ENCODE results near the gene COG5. TPM values are rescaled to one million over a fixed set of nuclear protein-coding genes. Genes with fewer than 3 reads are reported as not detected.

Gene COG5
- total RNA-seq, 2 experiments from 2014 or later: 29.2 to 30.7 TPM

DNA sequence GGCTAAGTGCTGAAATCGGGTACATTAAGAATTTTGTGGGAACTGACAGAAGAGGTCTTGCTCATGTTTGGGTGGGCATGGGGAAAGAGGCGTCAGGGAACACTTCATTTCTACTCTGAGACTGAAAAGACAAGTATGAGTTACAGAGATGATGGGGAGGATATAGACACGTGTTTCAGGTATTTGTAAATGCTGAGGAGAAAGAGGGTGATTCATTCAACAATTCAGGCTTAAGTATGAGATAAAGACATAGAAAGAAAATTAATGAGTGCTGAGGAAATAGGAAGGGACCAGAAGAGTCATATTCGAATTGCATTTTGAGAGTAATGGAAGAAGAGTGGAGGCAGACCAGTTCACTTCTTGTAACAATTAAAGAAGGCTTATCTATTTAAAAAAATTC, 251.3 kb downstream of the COG5 start:
- ChIA-PET CTCF (no interaction called here), POLR2A (no interaction called here)
- Mint-ChIP-seq H3K27me3 (no peaks in the 10 kb centered on the region), H3K4me1 (no peaks in the 10 kb centered on the region), H3K36me3 (ENCODE audit: low read depth) (peaks cover 4% of the 10 kb centered on the region), H3K9me3 (no peaks in the 10 kb centered on the region), H3K4me3 (no peak overlapping the region), H3K27ac (no peak overlapping the region)
- DNase-seq: no peak

DNA sequence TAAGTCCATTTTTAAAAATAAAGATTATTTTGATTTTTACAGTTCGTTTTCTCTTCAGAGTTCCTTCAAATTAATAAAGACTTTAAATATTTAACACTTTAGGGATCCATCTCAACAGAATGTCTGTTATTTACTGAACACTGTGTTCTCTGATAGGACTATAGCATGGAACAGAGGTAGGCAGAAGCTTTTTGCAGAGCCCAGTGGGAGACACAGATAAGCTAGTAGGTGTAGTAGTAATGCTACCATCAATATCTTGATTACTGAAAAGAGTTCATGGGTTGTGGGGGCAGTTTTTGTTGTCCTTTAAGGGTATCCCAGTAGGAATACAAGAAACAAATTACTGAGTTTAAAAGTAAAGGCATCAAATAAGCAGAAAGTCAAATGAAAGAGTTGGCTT, 254.4 kb downstream of the COG5 start:
- no peak overlapping the region for H3K4me3 Mint-ChIP-seq
- POLR2A ChIA-PET: no interaction called here

DNA sequence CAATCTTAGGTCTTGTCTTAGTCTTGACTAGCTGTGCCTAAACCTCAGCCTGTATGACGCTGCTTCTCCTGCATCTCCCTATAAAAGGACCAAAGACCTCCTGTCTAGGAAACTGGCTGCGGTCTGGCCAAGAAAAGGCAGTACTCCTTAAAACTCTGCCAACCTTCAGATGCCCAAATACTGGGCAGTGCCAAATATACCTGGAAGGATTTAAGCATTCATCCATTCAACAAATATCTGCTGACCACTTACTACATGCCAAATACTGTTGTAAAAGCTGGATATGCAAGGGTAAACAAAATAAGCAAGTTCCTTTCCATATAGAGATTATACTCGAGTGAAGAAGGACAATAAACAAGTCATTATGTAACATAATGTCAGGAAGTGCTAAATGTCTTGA, 259.1 kb downstream of the COG5 start:
- H3K27me3 Mint-ChIP-seq: no peaks in the 10 kb centered on the region
- CTCF ChIA-PET: no interaction called here
- no peak overlapping the region for H3K4me3 Mint-ChIP-seq
- POLR2A ChIA-PET: no interaction called here
- no peak overlapping the region for H3K27ac Mint-ChIP-seq
- no peaks in the 10 kb centered on the region for H3K36me3 Mint-ChIP-seq (ENCODE audit: low read depth)
- no peak for DNase-seq
- no peaks in the 10 kb centered on the region for H3K9me3 Mint-ChIP-seq
- no peaks in the 10 kb centered on the region for H3K4me1 Mint-ChIP-seq

More for the DNA sequence above, 254.4 kb downstream of the COG5 start:
- Mint-ChIP-seq H3K27me3 (no peaks in the 10 kb centered on the region), H3K36me3 (ENCODE audit: low read depth) (no peaks in the 10 kb centered on the region), H3K27ac (no peak overlapping the region), H3K4me1 (no peaks in the 10 kb centered on the region), H3K9me3 (no peaks in the 10 kb centered on the region)
- no peak for DNase-seq
- CTCF ChIA-PET: no interaction called here

DNA sequence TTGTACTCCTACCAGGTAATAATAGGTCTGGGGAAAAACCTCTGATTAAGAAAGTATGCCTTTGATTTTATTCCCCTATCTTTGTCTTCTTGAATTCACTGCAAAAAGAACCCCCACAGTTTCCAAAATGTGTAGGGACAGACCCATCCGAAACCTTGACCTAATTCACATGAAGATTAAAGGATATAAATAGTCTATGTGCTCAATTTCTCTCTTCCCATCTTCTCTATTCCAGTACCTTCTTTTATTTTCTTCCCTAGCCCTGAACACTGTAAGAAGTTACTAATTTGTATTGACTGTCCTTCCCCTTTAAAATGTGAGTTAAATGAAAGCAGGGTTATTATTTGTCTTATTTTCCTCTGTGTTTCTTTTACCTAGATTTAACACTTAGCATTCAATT, 259.7 kb downstream of the COG5 start:
- POLR2A ChIA-PET: no interaction called here
- H3K4me1 Mint-ChIP-seq: no peaks in the 10 kb centered on the region
- H3K4me3 Mint-ChIP-seq: no peak overlapping the region
- no peaks in the 10 kb centered on the region for H3K36me3 Mint-ChIP-seq (ENCODE audit: low read depth)
- DNase-seq: no peak
- CTCF ChIA-PET: no interaction called here
- no peak overlapping the region for H3K27ac Mint-ChIP-seq
- H3K27me3 Mint-ChIP-seq: no peaks in the 10 kb centered on the region
- no peaks in the 10 kb centered on the region for H3K9me3 Mint-ChIP-seq

DNA sequence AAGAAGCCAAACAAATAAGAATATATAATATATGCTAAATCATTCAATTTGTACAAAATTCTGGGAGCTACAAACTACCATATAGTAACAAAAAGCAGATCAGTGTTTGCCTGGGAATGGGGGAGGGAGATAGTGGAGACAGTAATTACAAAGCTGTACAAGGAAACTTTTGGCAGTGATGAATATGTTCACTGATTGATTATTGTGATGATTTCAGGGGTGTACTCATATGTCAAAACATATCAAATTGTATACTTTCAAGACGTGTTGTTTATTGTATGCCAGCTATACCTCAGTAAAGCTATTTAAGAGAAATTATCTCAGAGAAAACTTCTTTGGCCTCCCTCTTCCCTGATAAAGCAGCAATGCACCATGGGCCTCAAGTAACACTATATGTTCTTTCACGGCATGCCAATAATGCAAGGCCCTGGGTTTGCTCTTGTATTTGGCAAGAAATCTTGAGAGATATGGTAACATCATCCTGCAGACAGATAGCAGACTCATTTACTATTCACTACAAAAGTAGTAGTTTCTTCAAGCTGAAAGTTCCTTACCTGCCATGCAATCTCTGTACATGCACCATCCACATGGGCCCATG, 261.4 kb downstream of the COG5 start:
- H3K4me1 Mint-ChIP-seq: no peaks in the 10 kb centered on the region

DNA sequence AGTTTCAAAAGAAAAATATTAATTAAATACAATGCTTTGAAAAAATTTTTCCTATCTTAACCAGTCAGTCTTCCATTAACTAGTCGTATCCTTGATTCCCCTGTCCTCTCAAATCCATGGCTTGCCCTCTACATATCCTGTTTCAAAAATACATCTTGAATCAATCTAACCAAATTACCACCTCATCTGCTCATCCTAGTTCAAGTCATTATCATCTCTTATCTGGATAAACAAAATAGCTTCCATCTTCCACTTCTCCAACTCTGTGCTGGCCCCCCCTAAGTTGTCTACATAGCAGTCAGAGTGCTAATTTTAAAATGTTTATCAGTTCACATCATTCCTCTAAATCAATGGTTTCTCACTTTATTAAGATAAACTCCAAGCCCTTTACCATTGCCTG, 269.5 kb downstream of the COG5 start:
- Mint-ChIP-seq H3K9me3 (no peaks in the 10 kb centered on the region), H3K4me1 (no peaks in the 10 kb centered on the region), H3K27ac (no peak overlapping the region), H3K4me3 (no peak overlapping the region), H3K27me3 (no peaks in the 10 kb centered on the region), H3K36me3 (ENCODE audit: low read depth) (peaks cover 8% of the 10 kb centered on the region)
- POLR2A ChIA-PET: no interaction called here
- no peak for DNase-seq
- CTCF ChIA-PET: interaction anchor here (0.5 kb wide), 1 partner anchor 978 kb away, joined by 3 read pairs; no protein-coding TSS in a partner anchor

More for the DNA sequence above, 261.4 kb downstream of the COG5 start:
- Mint-ChIP-seq H3K9me3 (no peaks in the 10 kb centered on the region), H3K36me3 (ENCODE audit: low read depth) (no peaks in the 10 kb centered on the region), H3K27me3 (no peaks in the 10 kb centered on the region), H3K27ac (no peak overlapping the region), H3K4me3 (no peak overlapping the region)
- no peak for DNase-seq
- ChIA-PET POLR2A (no interaction called here), CTCF (no interaction called here)

DNA sequence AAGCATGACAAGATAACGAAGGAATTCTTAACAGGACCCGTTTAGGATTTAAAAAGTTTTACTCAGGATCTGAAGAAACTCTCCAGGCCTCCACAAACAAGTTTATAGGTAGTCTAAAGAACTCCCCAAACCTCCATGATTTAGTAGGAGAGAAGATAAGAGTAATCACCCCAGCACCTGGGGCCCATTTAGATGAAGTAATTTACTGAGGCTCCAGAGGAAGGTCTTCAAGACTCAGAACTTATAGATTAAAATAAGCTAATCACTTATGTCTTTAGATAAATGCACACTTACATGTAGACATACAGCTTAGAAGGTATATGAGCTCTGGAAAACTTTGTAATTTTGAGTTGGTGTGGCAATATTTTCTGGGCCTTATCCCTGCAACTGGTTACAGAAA, 271.1 kb downstream of the COG5 start:
- no peaks in the 10 kb centered on the region for H3K9me3 Mint-ChIP-seq
- H3K4me1 Mint-ChIP-seq: no peaks in the 10 kb centered on the region
- CTCF ChIA-PET: interaction anchor here (1.4 kb wide), 1 partner anchor 313 kb away, joined by 3 read pairs; no protein-coding TSS in a partner anchor
- no peak overlapping the region for H3K4me3 Mint-ChIP-seq
- H3K36me3 Mint-ChIP-seq (ENCODE audit: low read depth): peaks cover 8% of the 10 kb centered on the region
- H3K27ac Mint-ChIP-seq: no peak overlapping the region
- no peaks in the 10 kb centered on the region for H3K27me3 Mint-ChIP-seq
- no peak for DNase-seq
- POLR2A ChIA-PET: no interaction called here

DNA sequence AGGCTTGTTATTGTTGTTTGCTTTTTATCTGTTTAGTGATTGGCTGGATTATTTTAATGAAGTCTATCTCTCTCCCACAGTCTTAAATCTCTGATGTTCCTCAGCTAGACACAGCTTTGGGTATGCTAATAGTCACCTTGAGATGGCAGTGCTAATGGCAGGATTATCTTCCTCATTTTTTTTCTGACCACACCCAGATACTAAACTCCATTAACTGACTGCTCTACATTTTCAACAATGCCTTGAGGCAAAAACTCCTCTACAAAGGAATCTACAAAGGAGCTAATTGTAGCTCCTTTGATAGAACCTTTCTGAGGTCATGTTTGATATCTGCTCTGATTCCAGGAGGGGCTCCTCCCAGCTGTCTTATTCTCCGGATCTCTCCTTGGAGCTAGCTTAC, 272.3 kb downstream of the COG5 start:
- Mint-ChIP-seq H3K4me1 (no peaks in the 10 kb centered on the region), H3K27ac (no peak overlapping the region), H3K36me3 (ENCODE audit: low read depth) (peaks cover 8% of the 10 kb centered on the region), H3K4me3 (no peak overlapping the region), H3K9me3 (no peaks in the 10 kb centered on the region), H3K27me3 (no peaks in the 10 kb centered on the region)
- ChIA-PET CTCF (no interaction called here), POLR2A (interaction anchor here (0.6 to 0.7 kb wide), 2 partner anchors 13 to 80 kb away, joined by 3 read pairs; no protein-coding TSS in a partner anchor)
- no peak for DNase-seq

DNA sequence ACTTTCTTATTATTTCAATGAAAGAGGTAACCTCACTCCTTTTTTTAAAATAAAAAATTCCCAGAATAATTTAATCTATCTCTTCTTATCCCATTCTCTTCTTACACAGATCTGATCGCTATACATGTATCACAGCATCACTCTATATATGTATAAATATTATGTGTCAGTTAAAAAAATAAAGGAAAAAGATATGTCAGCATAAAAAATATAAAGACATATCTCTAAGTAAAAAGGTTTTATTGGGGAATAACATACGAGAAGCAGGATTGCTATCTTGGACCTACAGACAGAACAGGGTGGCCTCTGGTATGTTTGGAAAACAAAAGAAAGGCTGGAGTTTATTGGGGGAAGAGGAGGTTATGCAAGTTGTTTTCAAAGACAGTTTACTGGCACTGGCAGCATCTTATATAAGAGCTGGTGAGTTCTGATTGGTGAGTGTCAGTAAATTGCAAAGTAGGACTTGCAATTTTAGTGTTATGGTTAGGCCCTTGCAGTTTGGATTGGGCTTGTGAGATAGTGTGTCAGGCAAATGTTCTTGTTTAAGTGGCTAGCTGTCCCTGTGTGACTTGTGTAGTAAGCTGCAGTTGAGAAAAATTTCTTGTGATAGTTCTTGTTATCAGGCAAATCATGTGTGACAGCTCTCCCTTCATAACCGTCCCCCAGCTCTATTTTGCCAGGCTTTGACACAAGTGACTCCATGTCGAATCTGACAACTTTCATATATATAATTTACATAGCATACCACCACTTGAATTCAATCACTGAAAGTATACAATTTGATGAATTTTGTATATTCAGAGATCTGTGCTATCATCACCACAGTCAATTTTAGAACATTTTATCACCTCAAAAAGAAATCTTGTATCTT, 276.7 kb downstream of the COG5 start:
- Mint-ChIP-seq H3K9me3 (no peaks in the 10 kb centered on the region), H3K27me3 (no peaks in the 10 kb centered on the region)

DNA sequence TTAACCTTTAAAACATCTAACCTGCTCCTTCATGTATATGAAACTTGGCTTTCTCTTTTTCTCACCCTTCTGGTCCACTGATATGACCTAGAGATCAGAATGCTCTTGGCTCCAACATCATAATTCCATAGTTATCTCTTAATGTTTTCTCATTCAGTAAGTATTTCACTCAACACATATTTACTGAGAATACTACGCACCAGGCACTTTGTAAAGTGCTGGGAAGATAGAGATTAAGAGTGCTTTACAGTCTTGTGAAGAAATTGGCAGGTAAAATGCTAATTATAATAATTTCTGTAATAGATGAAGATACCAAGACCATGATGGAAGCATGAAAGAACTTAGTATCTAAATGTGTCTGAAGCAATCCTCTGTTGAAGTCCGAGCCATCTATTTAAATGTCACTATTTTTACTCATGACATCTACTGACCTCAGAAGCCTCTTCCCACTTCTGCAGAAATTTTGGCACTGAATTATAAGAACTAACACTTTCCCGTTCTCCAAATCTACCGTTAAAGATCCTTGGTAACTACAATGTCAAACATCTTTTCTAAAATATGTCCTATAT, 278.7 kb downstream of the COG5 start:
- Mint-ChIP-seq H3K27ac (no peak overlapping the region), H3K27me3 (no peaks in the 10 kb centered on the region), H3K36me3 (ENCODE audit: low read depth) (peaks cover 2% of the 10 kb centered on the region), H3K9me3 (no peaks in the 10 kb centered on the region), H3K4me3 (no peak overlapping the region), H3K4me1 (no peaks in the 10 kb centered on the region)
- DNase-seq: no peak
- CTCF ChIA-PET: no interaction called here
- POLR2A ChIA-PET: no interaction called here

More for the DNA sequence above, 276.7 kb downstream of the COG5 start:
- Mint-ChIP-seq H3K27ac (no peak overlapping the region), H3K4me3 (no peak overlapping the region), H3K36me3 (ENCODE audit: low read depth) (peaks cover 7% of the 10 kb centered on the region), H3K4me1 (no peaks in the 10 kb centered on the region)
- DNase-seq: no peak
- POLR2A ChIA-PET: no interaction called here
- CTCF ChIA-PET: no interaction called here

DNA sequence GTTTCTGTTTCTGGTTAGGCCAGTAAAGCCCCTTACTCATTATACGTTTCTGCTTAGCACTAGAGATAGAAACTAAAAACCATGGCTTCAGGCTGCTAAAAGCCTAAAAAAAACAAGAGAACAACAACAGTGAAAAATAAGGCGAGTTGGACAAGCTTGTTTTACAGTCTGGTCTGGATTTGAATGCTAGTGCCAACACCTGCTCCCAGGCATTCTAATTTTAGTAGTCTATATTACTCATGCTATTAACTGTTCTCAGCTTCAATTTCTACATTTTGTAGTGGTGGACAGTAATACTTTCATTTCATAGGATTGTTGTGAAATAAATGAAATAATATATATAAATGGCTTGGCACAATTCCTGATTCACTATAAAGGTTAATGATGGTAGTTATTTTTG, 286.4 kb downstream of the COG5 start:
- no peak overlapping the region for H3K4me3 Mint-ChIP-seq
- H3K27me3 Mint-ChIP-seq: no peaks in the 10 kb centered on the region
- POLR2A ChIA-PET: no interaction called here
- no peaks in the 10 kb centered on the region for H3K4me1 Mint-ChIP-seq
- H3K36me3 Mint-ChIP-seq (ENCODE audit: low read depth): peaks cover 13% of the 10 kb centered on the region
- no peaks in the 10 kb centered on the region for H3K9me3 Mint-ChIP-seq
- CTCF ChIA-PET: no interaction called here
- H3K27ac Mint-ChIP-seq: no peak overlapping the region
- DNase-seq: no peak

DNA sequence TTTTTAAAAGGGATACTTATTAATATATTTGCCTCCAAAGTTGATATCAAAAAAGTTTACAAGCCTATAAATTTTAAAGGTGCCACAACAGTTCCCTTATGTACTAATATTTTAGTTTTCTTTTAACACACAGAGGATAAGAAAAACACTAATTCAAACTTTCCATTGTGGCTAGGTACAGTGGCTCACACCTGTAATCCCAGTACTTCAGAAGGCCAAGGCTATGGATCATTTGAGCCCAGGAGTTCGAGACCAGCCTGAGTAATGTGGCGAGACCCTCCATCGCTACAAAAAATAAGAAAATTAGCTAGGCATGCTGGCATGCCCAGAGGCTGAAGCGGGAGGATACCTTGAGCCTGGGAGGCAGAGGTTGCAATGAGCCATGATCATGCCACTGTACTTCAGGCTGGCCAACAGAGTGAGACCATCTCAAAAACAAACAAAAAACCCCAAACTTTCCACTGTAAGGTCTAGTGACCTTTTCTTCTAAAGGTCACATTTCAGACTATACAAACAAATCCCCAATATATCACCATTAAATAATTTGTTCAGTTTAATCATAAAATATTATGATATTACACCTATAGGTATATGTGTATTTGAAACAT, 287.4 kb downstream of the COG5 start:
- CTCF ChIA-PET: interaction anchor here (0.6 kb wide), 1 partner anchor 42 kb away, joined by 3 read pairs; no protein-coding TSS in a partner anchor
- Mint-ChIP-seq H3K4me3 (no peak overlapping the region), H3K9me3 (no peaks in the 10 kb centered on the region), H3K27me3 (no peaks in the 10 kb centered on the region), H3K4me1 (no peaks in the 10 kb centered on the region), H3K36me3 (ENCODE audit: low read depth) (peaks cover 11% of the 10 kb centered on the region), H3K27ac (no peak overlapping the region)
- DNase-seq: no peak
- POLR2A ChIA-PET: no interaction called here

DNA sequence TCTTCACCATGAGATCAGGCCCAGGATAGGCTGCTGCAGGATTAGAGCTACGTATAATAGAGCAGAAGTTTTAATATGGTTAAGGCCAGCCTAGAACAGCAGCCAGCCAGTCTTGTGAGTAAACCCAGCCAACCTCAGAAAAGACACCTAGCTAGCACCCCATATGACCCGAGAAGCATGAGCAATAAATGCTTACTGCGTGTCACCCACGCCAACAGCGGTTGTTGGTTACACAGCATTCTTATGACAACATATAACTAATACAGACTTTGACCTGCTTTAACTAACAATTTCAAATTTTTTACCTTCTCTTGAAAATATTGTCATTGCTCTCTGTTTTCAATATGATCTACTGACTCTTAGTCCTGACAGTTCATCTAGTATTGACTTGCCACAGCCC, 289.2 kb downstream of the COG5 start:
- no peaks in the 10 kb centered on the region for H3K9me3 Mint-ChIP-seq
- DNase-seq: no peak
- no peak overlapping the region for H3K4me3 Mint-ChIP-seq
- ChIA-PET CTCF (interaction anchor here (1.1 kb wide), 1 partner anchor 23 kb away, joined by 3 read pairs; no protein-coding TSS in a partner anchor), POLR2A (no interaction called here)
- H3K27me3 Mint-ChIP-seq: no peaks in the 10 kb centered on the region
- H3K36me3 Mint-ChIP-seq (ENCODE audit: low read depth): peaks cover 11% of the 10 kb centered on the region
- no peak overlapping the region for H3K27ac Mint-ChIP-seq
- no peaks in the 10 kb centered on the region for H3K4me1 Mint-ChIP-seq
